Measurements from ENCODE around the gene ST6GAL2. TPM values are rescaled to one million over a fixed set of nuclear protein-coding genes. Genes with fewer than 3 reads are reported as not detected.

Gene ST6GAL2
- total RNA-seq, 1 donor from 2014 or later = 0.38 TPM

GRCh38 chr2:106839849-106840595, 45.9 kb downstream of the ST6GAL2 start:
- intact Hi-C loops (cut with DNase I) = no loop called here
- no peak for ATAC-seq
- DNase-seq (ENCODE audit: missing footprints) = no peak

- no peak for ATAC-seq
- no peak for DNase-seq (ENCODE audit: missing footprints)
- intact Hi-C loops (cut with DNase I) = no loop called here
Measured at GRCh38 chr2:106833256-106833655, 52.7 kb downstream of the ST6GAL2 start.

GRCh38 chr2:106831816-106832569, 54.0 kb downstream of the ST6GAL2 start:
- intact Hi-C loops (cut with DNase I) = no loop called here
- no peak for DNase-seq (ENCODE audit: missing footprints)
- no peak for ATAC-seq

GRCh38 chr2:106831241-106831640, 54.7 kb downstream of the ST6GAL2 start:
- intact Hi-C loops (cut with DNase I) = no loop called here
- ATAC-seq = no peak
- DNase-seq (ENCODE audit: missing footprints) = no peak

- DNase-seq (ENCODE audit: missing footprints) (no peak), ATAC-seq (no peak)
- intact Hi-C loops (cut with DNase I) = no loop called here
Measured at GRCh38 chr2:106830191-106830590, 55.8 kb downstream of the ST6GAL2 start.

- DNase-seq (ENCODE audit: missing footprints) = no peak
- intact Hi-C loops (cut with DNase I) = no loop called here
- no peak for ATAC-seq
Measured at GRCh38 chr2:106828119-106828518, 57.8 kb downstream of the ST6GAL2 start.

- no peak for ATAC-seq
- DNase-seq (ENCODE audit: missing footprints) = no peak
- intact Hi-C loops (cut with DNase I) = no loop called here
Measured at GRCh38 chr2:106827158-106827557, 58.8 kb downstream of the ST6GAL2 start.

- intact Hi-C loops (cut with DNase I) = no loop called here
- ATAC-seq (no peak), DNase-seq (ENCODE audit: missing footprints) (no peak)
Measured at GRCh38 chr2:106825161-106825560, 60.8 kb downstream of the ST6GAL2 start.

GRCh38 chr2:106816974-106817373, 69.0 kb downstream of the ST6GAL2 start:
- peak; percentile 70 for DNase-seq (ENCODE audit: missing footprints)
- intact Hi-C loops (cut with DNase I) = no loop called here
- ATAC-seq = peak; percentile 64

- no peak for DNase-seq (ENCODE audit: missing footprints)
- ATAC-seq = no peak
- intact Hi-C loops (cut with DNase I) = no loop called here
Measured at GRCh38 chr2:106812841-106813240, 73.1 kb downstream of the ST6GAL2 start.

- no peak for DNase-seq (ENCODE audit: missing footprints)
- intact Hi-C loops (cut with DNase I) = no loop called here
- ATAC-seq = peak; percentile 78
Measured at GRCh38 chr2:106812383-106812782, 73.6 kb downstream of the ST6GAL2 start.

GRCh38 chr2:106805716-106806115, 80.3 kb downstream of the ST6GAL2 start:
- ATAC-seq = no peak
- DNase-seq (ENCODE audit: missing footprints) = no peak

GRCh38 chr2:106804161-106804560, 81.8 kb downstream of the ST6GAL2 start:
- intact Hi-C loops (cut with DNase I) = no loop called here
- ATAC-seq = no peak
- no peak for DNase-seq (ENCODE audit: missing footprints)

More at GRCh38 chr2:106805716-106806115, 80.3 kb downstream of the ST6GAL2 start:
- intact Hi-C loops (cut with DNase I) = no loop called here

- ATAC-seq (no peak), DNase-seq (ENCODE audit: missing footprints) (no peak)
- intact Hi-C loops (cut with DNase I) = no loop called here
Measured at GRCh38 chr2:106800976-106801655, 84.9 kb downstream of the ST6GAL2 start.

- ATAC-seq = no peak
- no peak for DNase-seq (ENCODE audit: missing footprints)
- intact Hi-C loops (cut with DNase I) = no loop called here
Measured at GRCh38 chr2:106800180-106800579, 85.8 kb downstream of the ST6GAL2 start.

GRCh38 chr2:106798826-106799552, 87.0 kb downstream of the ST6GAL2 start:
- ATAC-seq = no peak
- intact Hi-C loops (cut with DNase I) = no loop called here

GRCh38 chr2:106797494-106797893, 88.5 kb downstream of the ST6GAL2 start:
- ATAC-seq (no peak), DNase-seq (ENCODE audit: missing footprints) (no peak)
- intact Hi-C loops (cut with DNase I) = no loop called here

More at GRCh38 chr2:106798826-106799552, 87.0 kb downstream of the ST6GAL2 start:
- DNase-seq (ENCODE audit: missing footprints) = no peak

- DNase-seq (ENCODE audit: missing footprints) (no peak), ATAC-seq (no peak)
- intact Hi-C loops (cut with DNase I) = no loop called here
Measured at GRCh38 chr2:106792671-106793070, 93.3 kb downstream of the ST6GAL2 start.

- ATAC-seq (no peak), DNase-seq (ENCODE audit: missing footprints) (no peak)
- intact Hi-C loops (cut with DNase I) = no loop called here
Measured at GRCh38 chr2:106789185-106789584, 96.8 kb downstream of the ST6GAL2 start.
